HG02884 (cell line): ENCODE measurements around the gene RRP36.
"Not testable (repeated sequence)": the region's sequence is repeated elsewhere in the genome, so short reads cannot be mapped to it uniquely, and the experiment has no call there.

Source experiments
- ATAC-seq: cut with Tn5 transposase; IDR thresholded peaks from one replicate; pipeline ENCODE4 v1.9.1; 2021; ENCODE audit warnings: mild to moderate bottlenecking, moderate library complexity; ENCODE audit not compliant: unreplicated experiment

The RRP36 gene

GRCh38 chr6:43036712-43037111 is 15.3 kb downstream of the RRP36 start:
- no peak for ATAC-seq

- no peak for ATAC-seq
Measured at GRCh38 chr6:43037197-43037596, 15.8 kb downstream of the RRP36 start.

- ATAC-seq: no peak
Measured at GRCh38 chr6:43037706-43038105, 16.3 kb downstream of the RRP36 start.

- no peak for ATAC-seq
Measured at GRCh38 chr6:43038727-43039126, 17.3 kb downstream of the RRP36 start.

- ATAC-seq: no peak
Measured at GRCh38 chr6:43040542-43041257, 19.3 kb downstream of the RRP36 start.

GRCh38 chr6:43041475-43041874 is 20.1 kb downstream of the RRP36 start:
- ATAC-seq: not testable (repeated sequence)

- ATAC-seq: no peak
Measured at GRCh38 chr6:43043310-43043709, 21.9 kb downstream of the RRP36 start.

- ATAC-seq: no peak
Measured at GRCh38 chr6:43045371-43045930, 24.0 kb downstream of the RRP36 start.

GRCh38 chr6:43047998-43048397 is 26.6 kb downstream of the RRP36 start:
- no peak for ATAC-seq

- no peak for ATAC-seq
Measured at GRCh38 chr6:43050981-43051380, 29.6 kb downstream of the RRP36 start.

- no peak for ATAC-seq
Measured at GRCh38 chr6:43052225-43052841, 30.9 kb downstream of the RRP36 start.

GRCh38 chr6:43052842-43053544 is 31.6 kb downstream of the RRP36 start:
- ATAC-seq: peak; percentile 10

- peak; percentile 76 for ATAC-seq
Measured at GRCh38 chr6:43053545-43054205, 32.3 kb downstream of the RRP36 start, which contains the start of gene CUL7. CUL7 (minus strand) TSS chr6:43053851; CDS start chr6:43052788, 1,063 bp downstream.

- no peak for ATAC-seq
Measured at GRCh38 chr6:43054206-43054943, 33.0 kb downstream of the RRP36 start.

GRCh38 chr6:43055966-43056365 is 34.5 kb downstream of the RRP36 start:
- no peak for ATAC-seq

- no peak for ATAC-seq
Measured at GRCh38 chr6:43058531-43058930, 37.1 kb downstream of the RRP36 start.

GRCh38 chr6:43059168-43060033 is 38.0 kb downstream of the RRP36 start, which contains the start of the genes KLC4 and MRPL2:
KLC4 (plus strand) TSS chr6:43059631; CDS start chr6:43061336, 1,705 bp downstream.
MRPL2 (minus strand) TSS chr6:43059434; CDS start chr6:43059381, 53 bp downstream.
- peak; percentile 89 for ATAC-seq

GRCh38 chr6:43060034-43060754 is 38.8 kb downstream of the RRP36 start:
- no peak for ATAC-seq
